DND-41 (cell line): Measurements from ENCODE around the gene CYP3A7.

Source experiments
- CTCF ChIP-seq: IDR thresholded peaks from 2 replicates; pipeline ENCODE4 v1.5.1; 2012; ENCODE audit warnings: borderline replicate concordance, low read length, moderate library complexity, mild to moderate bottlenecking; ENCODE audit not compliant: poor library complexity, severe bottlenecking; ENCODE audit errors: extremely low read depth
- EZH2 ChIP-seq: IDR thresholded peaks from 3 replicates; pipeline ENCODE4 v1.6.1; 2012; ENCODE audit warnings: borderline replicate concordance, low read depth, mild to moderate bottlenecking, moderate library complexity, low read length, inconsistent platforms; ENCODE audit not compliant: severe bottlenecking

DNA sequence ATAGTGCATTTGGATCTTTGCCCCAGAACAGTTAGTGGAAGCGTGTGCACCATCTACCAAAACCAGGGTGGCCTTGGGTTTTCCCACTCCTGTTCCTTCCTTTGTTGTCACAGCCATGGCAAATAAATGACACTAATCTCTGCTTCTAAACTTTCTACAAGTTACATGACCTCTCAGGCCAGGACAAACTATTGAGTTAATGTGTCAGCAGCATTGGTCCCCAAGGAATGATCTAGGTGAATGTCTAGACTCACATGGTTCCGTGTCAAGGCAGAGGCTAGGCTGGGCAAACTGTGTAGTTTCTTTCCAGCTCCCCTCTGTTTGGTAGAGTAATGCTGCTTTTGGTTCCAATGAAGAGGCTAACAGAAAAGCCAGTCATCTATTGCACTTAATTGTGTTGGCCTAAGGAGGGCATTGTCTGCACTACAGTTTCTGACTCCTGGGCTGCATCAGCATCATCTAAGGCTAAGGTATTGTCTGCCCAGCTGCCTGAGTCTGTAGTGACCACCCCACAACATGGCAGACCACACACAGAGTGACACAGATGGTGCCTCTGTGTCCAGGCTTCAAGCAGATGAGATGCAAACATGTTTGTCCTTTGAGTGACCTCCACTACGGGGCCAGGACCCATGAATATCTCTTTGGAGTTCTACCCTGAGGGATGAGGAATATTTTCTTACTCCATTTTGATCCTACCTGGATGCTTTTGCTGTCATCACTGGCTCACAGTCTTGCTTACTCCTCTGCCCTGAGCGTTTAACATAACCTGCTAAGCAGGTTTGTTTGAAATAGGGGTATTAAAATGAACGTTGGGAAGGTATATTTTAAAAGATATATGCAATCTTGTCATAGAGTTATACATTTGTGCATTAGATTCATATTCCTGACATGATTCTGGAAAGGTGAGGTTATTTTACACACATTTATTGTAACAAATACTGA, 47.3 kb upstream of the CYP3A7 start:
- TF ChIP-seq EZH2 (no peak), CTCF (no peak)
